T-helper 17 cell (primary cell): ENCODE results near the gene C6orf141. TPM values are rescaled to one million over a fixed set of nuclear protein-coding genes. Genes with fewer than 3 reads are reported as not detected.

ENCODE experiments used
- ATAC-seq: fragments of 150-1000 bp; cut with Tn5 transposase; 2 replicates; pipeline ENCODE4 v1.10.0; 2021; ENCODE audit warnings: mild to moderate bottlenecking, moderate library complexity
- DNase-seq, 3 donors: peaks; one replicate each; pipeline versions ENCODE4 v3.0.0 to v3.0.0-alpha.2; 2020 to 2021
- H3K9me3 ChIP-seq: one replicate; pipeline ENCODE4 v1.7.0; 2013; ENCODE audit warnings: low read length, mild to moderate bottlenecking; ENCODE audit not compliant: control insufficient read depth, poor library complexity, severe bottlenecking
- H3K27ac Mint-ChIP-seq: one replicate; pipeline ENCODE4 v1.8.0; 2022; ENCODE audit warnings: mild to moderate bottlenecking, moderate library complexity, mixed read lengths
- H3K27me3 Mint-ChIP-seq: one replicate; pipeline ENCODE4 v1.8.0; 2022; ENCODE audit warnings: mixed read lengths
- H3K36me3 Mint-ChIP-seq: one replicate; pipeline ENCODE4 v1.8.0; 2022; ENCODE audit warnings: low read depth, mixed read lengths
- H3K4me1 Mint-ChIP-seq: one replicate; pipeline ENCODE4 v1.8.0; 2022; ENCODE audit warnings: mild to moderate bottlenecking, mixed read lengths
- H3K4me3 Mint-ChIP-seq: one replicate; pipeline ENCODE4 v1.8.0; 2022; ENCODE audit warnings: mild to moderate bottlenecking, moderate library complexity, mixed read lengths
- total RNA-seq, 4 donors: library from RNA in 2 of 4; stranded (reverse) in 2 of 4; gene quantifications; one replicate each; pipeline ENCODE4 v1.2.3 and lab custom pipeline; 2022 to 2026

Gene C6orf141
- total RNA-seq (not detected), total RNA-seq (lab: John Stamatoyannopoulos, UW) (0 to 0.08 reads per million in 2 donors)

DNA sequence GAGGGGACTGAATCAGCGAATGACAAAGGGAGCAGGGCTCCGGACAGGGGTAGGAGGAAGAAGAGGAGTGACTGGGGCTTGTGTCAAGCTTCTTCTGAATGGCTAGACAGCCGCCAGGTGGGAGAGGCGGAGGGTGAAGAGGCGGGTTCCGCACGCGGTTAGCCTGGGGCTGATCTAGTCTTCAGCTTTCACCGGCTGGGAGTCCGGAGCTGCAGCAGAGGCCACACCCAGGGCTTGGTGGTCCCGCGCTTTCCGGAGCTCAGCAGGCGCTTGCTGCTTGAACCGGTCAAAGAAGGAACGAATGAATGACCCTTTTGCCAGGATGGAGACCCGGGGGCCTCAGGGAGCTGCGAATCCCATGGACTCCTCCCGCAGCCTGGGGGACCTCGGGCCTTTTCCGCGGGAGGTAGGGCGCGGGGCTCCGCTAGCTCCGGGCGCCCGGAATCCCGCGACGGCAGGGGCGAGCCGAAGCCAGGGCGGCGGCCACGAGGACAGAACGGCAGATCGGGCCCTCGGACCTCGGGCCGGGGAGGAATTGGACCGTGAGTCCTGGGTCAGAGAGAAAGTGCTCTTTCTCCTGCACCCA, at the start of gene C6orf141:
Gene C6orf141, plus strand, starts transcription at position 177 of the 586 bp plus-strand sequence. Its CDS starts 125 bp downstream, at position 302.
- Mint-ChIP-seq H3K4me1 (peaks cover 17% of the 10 kb centered on the region), H3K27me3 (peaks cover 60% of the 10 kb centered on the region), H3K36me3 (peaks cover 5% of the 10 kb centered on the region), H3K27ac (peak within 1 kb of the TSS; percentile 19), H3K4me3 (peak within 1 kb of the TSS; percentile 86)
- peak; percentile 56 for ATAC-seq
- DNase-seq = no peak
- H3K9me3 ChIP-seq = no peaks in the 10 kb centered on the region

DNA sequence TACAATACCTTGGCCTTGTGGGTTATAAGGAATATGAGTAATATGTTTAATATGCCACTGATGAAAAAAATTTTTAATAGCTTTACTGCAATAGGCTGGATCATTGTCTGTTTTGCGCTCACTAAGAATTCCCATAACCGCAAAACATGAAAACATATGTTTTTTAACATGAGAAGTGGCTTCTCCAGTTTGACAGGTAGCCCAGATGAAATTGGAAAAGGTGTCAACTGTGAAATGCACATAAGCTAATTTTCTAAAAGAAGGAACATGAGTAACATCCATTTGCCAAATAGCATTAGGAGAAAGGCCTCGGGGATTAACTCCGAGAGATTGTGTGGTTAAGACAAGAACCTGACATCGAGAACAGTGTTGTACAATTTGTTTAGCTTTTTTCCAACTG, 45.8 kb upstream of the C6orf141 start:
- Mint-ChIP-seq H3K36me3 (no peaks in the 10 kb centered on the region), H3K4me3 (no peak overlapping the region), H3K27me3 (peaks cover 21% of the 10 kb centered on the region), H3K27ac (no peak overlapping the region), H3K4me1 (no peaks in the 10 kb centered on the region)
- H3K9me3 ChIP-seq = no peaks in the 10 kb centered on the region
- no peak for DNase-seq
- ATAC-seq = no peak

DNA sequence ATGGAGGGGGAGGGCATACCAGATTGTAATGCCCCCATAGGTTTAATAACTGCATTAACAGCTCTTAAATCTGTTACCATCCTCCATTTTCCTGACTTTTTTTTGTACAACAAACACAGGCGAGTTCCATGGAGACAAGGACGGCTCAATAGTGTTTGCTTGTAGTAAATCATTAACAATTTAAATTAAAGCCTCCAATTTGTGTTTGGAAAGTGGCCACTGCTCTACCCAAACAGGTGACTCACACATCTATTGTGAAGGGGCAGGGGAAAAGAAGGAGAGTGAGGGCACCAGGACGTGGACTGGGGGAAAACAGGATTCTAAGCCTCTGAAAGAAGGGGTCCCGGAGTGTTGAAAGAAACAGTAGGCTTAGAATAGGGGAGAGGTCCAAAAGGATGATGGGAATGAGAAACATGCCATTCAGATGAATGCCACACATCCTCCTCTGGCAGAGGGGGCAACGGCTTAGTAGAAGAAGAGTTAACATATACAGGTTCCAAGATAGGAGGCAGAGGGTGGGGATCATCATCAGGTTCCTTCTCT, 43.8 kb upstream of the C6orf141 start:
- Mint-ChIP-seq H3K27me3 (peaks cover 25% of the 10 kb centered on the region), H3K4me3 (no peak overlapping the region), H3K27ac (no peak overlapping the region), H3K4me1 (no peaks in the 10 kb centered on the region), H3K36me3 (no peaks in the 10 kb centered on the region)
- ATAC-seq = no peak
- H3K9me3 ChIP-seq = no peaks in the 10 kb centered on the region
- no peak for DNase-seq

- DNase-seq = no peak
- Mint-ChIP-seq H3K4me3 (no peak overlapping the region), H3K27me3 (peaks cover 34% of the 10 kb centered on the region), H3K4me1 (no peaks in the 10 kb centered on the region), H3K27ac (no peak overlapping the region), H3K36me3 (no peaks in the 10 kb centered on the region)
- no peaks in the 10 kb centered on the region for H3K9me3 ChIP-seq
- ATAC-seq = no peak
These were observed 41.1 kb upstream of the C6orf141 start for GRCh38 chr6:49509342-49509741.

DNA sequence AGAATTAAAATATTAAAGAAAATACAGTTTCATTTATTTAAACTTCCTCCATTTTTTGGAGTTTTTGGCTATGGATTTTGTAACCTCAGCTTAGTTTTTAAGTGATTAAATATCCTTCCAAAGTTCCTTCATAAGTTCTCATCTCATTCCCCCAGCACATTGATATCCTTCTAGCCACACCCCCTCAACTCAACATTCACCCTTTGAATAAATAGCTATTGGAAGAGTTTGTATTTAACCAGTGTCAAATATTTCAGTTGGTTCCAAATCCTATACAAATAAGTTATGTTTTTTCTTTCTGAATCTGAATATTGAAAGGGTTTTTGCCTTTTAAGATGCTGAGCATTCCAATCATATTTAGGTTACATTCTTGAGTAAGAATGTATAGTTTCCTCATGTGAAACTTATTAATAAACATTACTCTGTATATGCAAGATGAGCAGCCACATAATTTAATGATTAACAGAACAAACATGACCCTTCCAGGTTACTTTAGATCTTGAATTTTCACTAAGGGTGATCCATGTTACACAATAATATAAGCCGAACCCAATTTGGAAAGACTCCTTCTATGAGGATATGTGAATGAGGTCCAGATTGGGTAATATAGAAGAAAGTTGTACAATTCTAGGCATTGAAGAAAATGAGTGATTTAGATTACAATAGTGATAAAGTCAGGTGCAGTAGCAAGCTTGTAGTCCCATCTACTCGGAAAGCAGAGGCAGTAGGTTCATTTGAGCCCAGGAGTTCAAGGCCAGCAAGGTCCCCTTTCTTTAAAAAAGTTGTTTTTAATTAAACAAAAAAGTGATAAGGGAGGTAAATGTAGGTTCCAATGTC, 37.1 kb upstream of the C6orf141 start:
- Mint-ChIP-seq H3K4me1 (no peaks in the 10 kb centered on the region), H3K27me3 (peaks cover 30% of the 10 kb centered on the region), H3K36me3 (no peaks in the 10 kb centered on the region), H3K4me3 (no peak overlapping the region), H3K27ac (no peak overlapping the region)
- no peaks in the 10 kb centered on the region for H3K9me3 ChIP-seq
- ATAC-seq (no peak), DNase-seq (no peak)

- no peak for ATAC-seq
- Mint-ChIP-seq H3K4me3 (no peak overlapping the region), H3K27me3 (peaks cover 33% of the 10 kb centered on the region), H3K27ac (no peak overlapping the region), H3K4me1 (no peaks in the 10 kb centered on the region), H3K36me3 (no peaks in the 10 kb centered on the region)
- DNase-seq = no peak
- H3K9me3 ChIP-seq = no peaks in the 10 kb centered on the region
These were observed 35.6 kb upstream of the C6orf141 start for GRCh38 chr6:49514571-49515484.

DNA sequence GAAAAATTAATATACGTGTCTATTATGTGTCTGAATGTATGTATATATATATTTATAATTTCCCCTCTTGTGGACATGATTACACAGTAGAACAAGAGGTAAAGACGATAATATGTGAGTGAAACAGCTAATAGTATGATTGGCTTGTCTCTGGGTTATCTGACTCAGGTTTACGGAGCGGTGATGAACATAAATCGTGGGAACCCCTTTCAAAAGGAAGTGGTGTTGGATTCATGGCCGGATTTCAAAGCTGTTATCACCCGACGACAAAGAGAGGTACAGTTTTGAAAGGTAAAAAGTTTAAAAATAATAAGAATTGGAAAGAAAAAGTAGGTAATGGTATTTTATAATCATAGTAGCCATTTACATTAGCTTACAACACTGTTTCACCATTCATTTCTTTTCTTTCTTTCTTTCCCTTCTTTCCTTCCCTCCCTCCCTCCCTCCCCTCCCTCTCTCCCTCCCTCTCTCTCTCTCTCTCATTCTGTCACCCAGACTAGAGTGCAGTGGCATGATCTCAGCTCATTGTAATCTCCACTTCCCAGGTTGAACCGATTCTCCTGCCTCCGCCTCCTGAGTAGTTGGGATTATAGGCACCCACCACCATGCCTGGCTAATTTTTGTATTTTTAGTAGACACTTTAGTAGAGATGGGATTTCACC, 34.9 kb upstream of the C6orf141 start:
- peaks cover 2% of the 10 kb centered on the region for H3K4me1 Mint-ChIP-seq
- DNase-seq = no peak

DNA sequence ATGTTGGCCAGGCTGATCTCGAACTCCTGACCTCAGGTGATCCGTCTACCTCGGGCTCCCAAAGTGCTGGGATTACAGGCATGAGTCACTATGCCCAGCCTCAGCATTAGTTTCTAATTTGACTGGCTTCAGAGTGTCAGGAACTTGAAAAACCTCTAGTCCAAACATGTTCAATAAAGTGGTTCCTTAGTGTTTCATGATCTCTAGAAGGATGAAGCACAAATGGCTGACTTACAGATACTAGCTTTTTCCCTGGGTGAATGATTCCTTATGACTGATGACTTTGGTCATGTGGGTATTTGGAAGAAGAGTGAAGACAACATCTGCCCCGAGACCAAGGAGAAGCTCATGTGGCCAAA, 34.3 kb upstream of the C6orf141 start:
- H3K9me3 ChIP-seq = no peaks in the 10 kb centered on the region
- Mint-ChIP-seq H3K27me3 (peaks cover 32% of the 10 kb centered on the region), H3K27ac (no peak overlapping the region), H3K4me3 (no peak overlapping the region), H3K4me1 (peaks cover 2% of the 10 kb centered on the region), H3K36me3 (no peaks in the 10 kb centered on the region)
- DNase-seq = no peak
- no peak for ATAC-seq

More for the DNA sequence above, 34.9 kb upstream of the C6orf141 start:
- H3K27ac Mint-ChIP-seq = no peak overlapping the region
- H3K4me3 Mint-ChIP-seq = no peak overlapping the region
- no peaks in the 10 kb centered on the region for H3K36me3 Mint-ChIP-seq
- no peak for ATAC-seq
- peaks cover 36% of the 10 kb centered on the region for H3K27me3 Mint-ChIP-seq
- no peaks in the 10 kb centered on the region for H3K9me3 ChIP-seq

GRCh38 chr6:49517919-49518318, 32.5 kb upstream of the C6orf141 start:
- DNase-seq = no peak
- Mint-ChIP-seq H3K27ac (no peak overlapping the region), H3K36me3 (no peaks in the 10 kb centered on the region), H3K4me1 (peaks cover 2% of the 10 kb centered on the region), H3K27me3 (peaks cover 26% of the 10 kb centered on the region), H3K4me3 (no peak overlapping the region)
- no peaks in the 10 kb centered on the region for H3K9me3 ChIP-seq
- ATAC-seq = no peak

DNA sequence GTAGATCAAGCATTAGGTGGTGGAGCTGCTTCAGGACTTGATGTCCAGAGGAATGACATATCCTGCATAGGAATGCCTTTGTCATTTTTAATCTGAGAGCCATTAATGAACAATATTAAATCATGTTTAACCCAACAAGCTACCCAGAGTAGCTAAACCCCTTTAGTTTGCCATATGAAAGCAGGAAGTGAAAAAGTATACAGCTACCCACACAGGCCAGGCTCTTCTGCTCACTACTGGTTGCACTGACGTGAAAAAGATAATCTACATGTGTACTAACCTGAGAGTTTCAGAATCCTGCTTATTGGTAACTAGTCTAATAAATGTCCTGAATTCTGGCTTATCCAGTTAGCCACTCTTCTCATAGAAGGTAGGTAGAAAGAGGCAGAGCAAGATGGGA, 30.8 kb upstream of the C6orf141 start:
- no peaks in the 10 kb centered on the region for H3K36me3 Mint-ChIP-seq
- H3K27me3 Mint-ChIP-seq = peaks cover 16% of the 10 kb centered on the region
- H3K27ac Mint-ChIP-seq = no peak overlapping the region
- peaks cover 2% of the 10 kb centered on the region for H3K4me1 Mint-ChIP-seq
- ATAC-seq (no peak), DNase-seq (no peak)
- no peaks in the 10 kb centered on the region for H3K9me3 ChIP-seq
- H3K4me3 Mint-ChIP-seq = no peak overlapping the region

DNA sequence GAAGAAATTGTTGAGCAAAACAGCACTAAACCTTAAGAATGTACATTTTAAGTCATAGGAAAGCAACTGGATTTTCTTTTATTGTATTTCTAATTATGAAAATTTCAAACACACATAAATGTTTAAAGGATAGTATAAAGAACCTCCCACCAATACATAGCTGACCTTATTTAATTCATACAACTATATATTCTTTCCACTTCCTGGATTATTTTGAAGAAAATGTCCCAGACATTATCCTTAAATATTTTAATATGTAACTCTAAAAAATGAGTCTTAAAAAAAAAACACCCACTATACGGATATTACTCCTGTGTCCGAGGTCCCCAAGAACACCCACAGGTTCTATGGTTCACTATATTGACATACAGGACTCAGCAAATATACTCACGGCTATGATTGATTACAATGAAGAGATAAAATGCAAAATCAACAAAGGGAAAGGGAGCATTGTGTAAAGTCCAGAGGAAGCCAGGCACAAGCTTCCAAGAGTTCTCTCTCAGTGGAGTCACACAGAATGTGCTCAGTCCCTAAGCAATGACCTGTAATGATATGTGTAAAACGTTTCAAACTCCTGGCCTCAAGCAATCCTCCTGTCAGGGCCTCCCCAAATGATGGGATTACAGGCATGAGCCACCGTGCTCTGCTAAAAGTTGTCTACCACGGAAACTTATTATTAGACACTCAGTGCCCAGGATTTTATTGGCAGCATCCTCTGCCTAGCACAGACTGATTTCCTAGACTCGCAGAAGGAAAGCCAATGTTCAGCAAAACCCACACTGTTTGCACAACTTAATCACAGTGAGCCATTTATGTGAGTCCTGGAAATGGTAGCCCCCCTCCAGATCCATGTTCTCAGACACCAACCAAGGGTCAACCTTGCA, 27.5 kb upstream of the C6orf141 start:
- ATAC-seq = no peak
- Mint-ChIP-seq H3K27ac (no peak overlapping the region), H3K4me1 (peaks cover 2% of the 10 kb centered on the region), H3K36me3 (no peaks in the 10 kb centered on the region), H3K4me3 (no peak overlapping the region), H3K27me3 (peaks cover 11% of the 10 kb centered on the region)
- no peak for DNase-seq
- no peaks in the 10 kb centered on the region for H3K9me3 ChIP-seq

- no peaks in the 10 kb centered on the region for H3K9me3 ChIP-seq
- DNase-seq (no peak), ATAC-seq (no peak)
- no peaks in the 10 kb centered on the region for H3K36me3 Mint-ChIP-seq
- H3K4me3 Mint-ChIP-seq = no peak overlapping the region
- H3K27me3 Mint-ChIP-seq = peaks cover 14% of the 10 kb centered on the region
- no peak overlapping the region for H3K27ac Mint-ChIP-seq
- H3K4me1 Mint-ChIP-seq = peaks cover 2% of the 10 kb centered on the region
These were observed 26.6 kb upstream of the C6orf141 start for GRCh38 chr6:49523901-49524300.
